ENCODE data around the gene FAHD1. TPM values are rescaled to one million over a fixed set of nuclear protein-coding genes. Genes with fewer than 3 reads are reported as not detected.

FAHD1 gene
- total and polyA plus RNA-seq, 9 of the 15 experiments (the other 6 are each of a cell fraction or from before 2014, with no cell fraction given) = 2.2 to 20.9 (median 10.7) TPM

DNA sequence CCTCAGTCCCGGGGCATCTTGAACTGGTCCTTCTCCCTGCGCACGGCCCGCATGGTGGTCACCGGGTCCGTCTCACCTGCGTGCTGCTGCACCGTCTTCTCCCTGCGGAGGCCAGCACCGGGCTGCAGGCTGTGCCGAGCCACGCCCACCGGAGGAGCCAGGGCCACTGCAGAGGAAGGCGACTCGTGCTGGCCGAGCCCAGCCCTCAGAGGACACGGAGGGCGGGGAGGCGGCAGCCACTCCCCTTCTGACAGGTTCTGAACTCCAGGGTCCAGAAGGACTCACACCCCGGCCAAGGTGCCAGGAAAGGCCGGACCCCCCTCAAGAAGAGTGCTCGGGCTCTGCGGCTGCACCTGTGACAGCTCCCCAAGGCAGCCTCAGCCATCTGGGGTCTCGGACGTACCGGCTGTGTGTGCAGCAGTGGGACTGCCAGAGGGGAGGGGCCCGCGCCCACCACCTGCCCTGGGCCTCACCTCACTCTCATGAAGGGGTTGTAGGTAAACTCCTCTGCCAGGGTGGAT is 17.7 kb upstream of the FAHD1 start (continued):
- TF ChIP-seq, protein P1, sequence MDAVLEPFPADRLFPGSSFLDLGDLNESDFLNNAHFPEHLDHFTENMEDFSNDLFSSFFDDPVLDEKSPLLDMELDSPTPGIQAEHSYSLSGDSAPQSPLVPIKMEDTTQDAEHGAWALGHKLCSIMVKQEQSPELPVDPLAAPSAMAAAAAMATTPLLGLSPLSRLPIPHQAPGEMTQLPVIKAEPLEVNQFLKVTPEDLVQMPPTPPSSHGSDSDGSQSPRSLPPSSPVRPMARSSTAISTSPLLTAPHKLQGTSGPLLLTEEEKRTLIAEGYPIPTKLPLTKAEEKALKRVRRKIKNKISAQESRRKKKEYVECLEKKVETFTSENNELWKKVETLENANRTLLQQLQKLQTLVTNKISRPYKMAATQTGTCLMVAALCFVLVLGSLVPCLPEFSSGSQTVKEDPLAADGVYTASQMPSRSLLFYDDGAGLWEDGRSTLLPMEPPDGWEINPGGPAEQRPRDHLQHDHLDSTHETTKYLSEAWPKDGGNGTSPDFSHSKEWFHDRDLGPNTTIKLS (IDR thresholded peaks at IDR 0.05; ENCODE audit: borderline replicate concordance, low read depth) = no peak
- TF ChIP-seq NRF1 (conservative IDR thresholded peaks at IDR 0.05 in 1 of 2, IDR thresholded peaks at IDR 0.05 in 1 of 2) (0 out of 4 replicates have a peak, but pooled peaks of 1 of the 2 experiments have one; percentile 12), RB1 (IDR thresholded peaks at IDR 0.05; ENCODE audit: low read depth) (no peak), SIX5 (IDR thresholded peaks at IDR 0.05; ENCODE audit: borderline replicate concordance in 1 of 2, insufficient read depth in 1 of 2, low read depth in 1 of 2, low read length in 2 of 2) (no peak), SIN3B (IDR thresholded peaks at IDR 0.05; ENCODE audit: low read depth) (no peak)

DNA sequence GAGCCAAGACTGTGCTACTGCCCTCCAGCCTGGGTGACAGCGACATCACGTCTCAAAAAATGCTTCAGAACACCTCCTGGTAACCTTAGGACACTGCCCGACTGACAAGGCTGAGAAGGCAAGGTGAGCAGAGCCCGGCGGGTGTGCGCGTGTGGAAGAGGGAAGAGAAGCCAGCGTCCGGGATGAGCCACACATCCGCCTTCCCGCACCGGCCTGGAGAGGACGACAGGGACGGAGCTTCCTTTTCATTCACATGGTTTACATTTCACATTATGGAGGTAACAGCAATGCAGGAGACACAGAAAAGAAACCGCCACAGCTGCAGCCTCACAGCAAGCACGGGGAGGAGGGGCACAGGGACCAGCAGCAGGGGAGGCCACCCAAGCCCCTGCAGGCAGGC is 16.9 kb upstream of the FAHD1 start:
- Histone ChIP-seq H3K4me3 (no peak overlapping the region), H3K4me2 (ENCODE audit: insufficient read depth, low read length) (no peak overlapping the region), H4K20me1 (replicated peaks; ENCODE audit: control insufficient read depth, insufficient read depth, low read length) (no peaks in the 10 kb centered on the region; the same call in 1 of the 2 replicates), H3K79me2 (ENCODE audit: control insufficient read depth, insufficient read depth, low read length) (no peaks in the 10 kb centered on the region), H3K27me3 (ENCODE audit: control insufficient read depth in 2 of 2, insufficient read depth in 2 of 2, low read length in 2 of 2) (no peaks in the 10 kb centered on the region), H3K9me3 (replicated peaks; ENCODE audit: control insufficient read depth, insufficient read depth, low read depth, low read length) (no peaks in the 10 kb centered on the region), H2AFZ (ENCODE audit: low read depth, low read length) (no peak overlapping the region), H3K9ac (ENCODE audit: insufficient read depth in 1 of 2, low read depth in 2 of 2, low read length in 2 of 2) (no peak overlapping the region; a peak in 1 of 4 replicates), H3K36me3 (ENCODE audit: control insufficient read depth, insufficient read depth, low read length) (peaks cover 3% of the 10 kb centered on the region; the same call in 1 of the 3 replicates), H3K9me1 (ENCODE audit: control insufficient read depth, insufficient read depth, low read length) (no peaks in the 10 kb centered on the region), H3K27ac (ENCODE audit: extremely low read depth, low read depth, low read length) (no peak overlapping the region), H3K4me1 (replicated peaks in 1 of 2; ENCODE audit: control insufficient read depth in 2 of 2, insufficient read depth in 2 of 2, low read length in 2 of 2) (peaks cover 0 to 20% of the 10 kb centered on the region in 2 experiments; a peak in 3 of 5 replicates)
- no peak for FAIRE-seq
- WGBS (ENCODE audit: insufficient coverage, low coverage, missing lambda C conversion rate) = 91% methylated on average over 7 of the region's 16 CpGs
- CTCF ChIA-PET (ENCODE audit: low intra/inter-chr PET ratio) = no interaction called here
- intact Hi-C loops (cut with micrococcal nuclease) (no loop called here), in situ Hi-C loops (cut with MboI) (no loop called here)
- TF ChIP-seq, protein P2, sequence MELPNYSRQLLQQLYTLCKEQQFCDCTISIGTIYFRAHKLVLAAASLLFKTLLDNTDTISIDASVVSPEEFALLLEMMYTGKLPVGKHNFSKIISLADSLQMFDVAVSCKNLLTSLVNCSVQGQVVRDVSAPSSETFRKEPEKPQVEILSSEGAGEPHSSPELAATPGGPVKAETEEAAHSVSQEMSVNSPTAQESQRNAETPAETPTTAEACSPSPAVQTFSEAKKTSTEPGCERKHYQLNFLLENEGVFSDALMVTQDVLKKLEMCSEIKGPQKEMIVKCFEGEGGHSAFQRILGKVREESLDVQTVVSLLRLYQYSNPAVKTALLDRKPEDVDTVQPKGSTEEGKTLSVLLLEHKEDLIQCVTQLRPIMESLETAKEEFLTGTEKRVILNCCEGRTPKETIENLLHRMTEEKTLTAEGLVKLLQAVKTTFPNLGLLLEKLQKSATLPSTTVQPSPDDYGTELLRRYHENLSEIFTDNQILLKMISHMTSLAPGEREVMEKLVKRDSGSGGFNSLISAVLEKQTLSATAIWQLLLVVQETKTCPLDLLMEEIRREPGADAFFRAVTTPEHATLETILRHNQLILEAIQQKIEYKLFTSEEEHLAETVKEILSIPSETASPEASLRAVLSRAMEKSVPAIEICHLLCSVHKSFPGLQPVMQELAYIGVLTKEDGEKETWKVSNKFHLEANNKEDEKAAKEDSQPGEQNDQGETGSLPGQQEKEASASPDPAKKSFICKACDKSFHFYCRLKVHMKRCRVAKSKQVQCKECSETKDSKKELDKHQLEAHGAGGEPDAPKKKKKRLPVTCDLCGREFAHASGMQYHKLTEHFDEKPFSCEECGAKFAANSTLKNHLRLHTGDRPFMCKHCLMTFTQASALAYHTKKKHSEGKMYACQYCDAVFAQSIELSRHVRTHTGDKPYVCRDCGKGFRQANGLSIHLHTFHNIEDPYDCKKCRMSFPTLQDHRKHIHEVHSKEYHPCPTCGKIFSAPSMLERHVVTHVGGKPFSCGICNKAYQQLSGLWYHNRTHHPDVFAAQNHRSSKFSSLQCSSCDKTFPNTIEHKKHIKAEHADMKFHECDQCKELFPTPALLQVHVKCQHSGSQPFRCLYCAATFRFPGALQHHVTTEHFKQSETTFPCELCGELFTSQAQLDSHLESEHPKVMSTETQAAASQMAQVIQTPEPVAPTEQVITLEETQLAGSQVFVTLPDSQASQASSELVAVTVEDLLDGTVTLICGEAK (IDR thresholded peaks at IDR 0.05) = no peak
- TF ChIP-seq, protein P2 (CRISPR knock-in tag; IDR thresholded peaks at IDR 0.05) = no peak
- no peak for TF ChIP-seq NFRKB (IDR thresholded peaks at IDR 0.05; ENCODE audit: low read depth)
- BruUV-seq (replicated peaks) = no TSS peak
- no peak for ATAC-seq
- no peak for DNase-seq (ENCODE audit: extremely low read depth in 1 of 4, low spot score in 3 of 4)
- POLR2A ChIA-PET = interaction anchor here (0.5 kb wide), 1 partner anchor 1090 kb away, joined by 3 read pairs; no protein-coding TSS in a partner anchor

Data from K562 (cell line).